Endodermal cell (in vitro differentiated cells): ENCODE results near the gene TIMM17A. TPM values are rescaled to one million over a fixed set of nuclear protein-coding genes. Genes with fewer than 3 reads are reported as not detected.

Experiments
- DNase-seq: peaks from one replicate; pipeline ENCODE4 v3.0.0-alpha.2; 2017
- H3K27ac ChIP-seq: 2 replicates; pipeline ENCODE4 v1.5.1; 2013; ENCODE audit warnings: mild to moderate bottlenecking, low read depth, low read length, moderate library complexity
- H3K27me3 ChIP-seq: 2 replicates; pipeline ENCODE4 v1.6.1; 2013; ENCODE audit warnings: mild to moderate bottlenecking, low read length, moderate library complexity; ENCODE audit not compliant: insufficient read depth, control insufficient read depth, poor library complexity, severe bottlenecking
- H3K36me3 ChIP-seq: 2 replicates; pipeline ENCODE4 v1.7.0; 2013; ENCODE audit warnings: mild to moderate bottlenecking, low read length, moderate library complexity; ENCODE audit not compliant: control insufficient read depth, insufficient read depth
- H3K4me1 ChIP-seq: one replicate; pipeline ENCODE4 v1.7.0; 2013; ENCODE audit warnings: low read length; ENCODE audit not compliant: control insufficient read depth, insufficient read depth
- H3K4me3 ChIP-seq: 2 replicates; pipeline ENCODE4 v1.5.1; 2013; ENCODE audit warnings: mild to moderate bottlenecking, low read length, moderate library complexity
- H3K9ac ChIP-seq: 2 replicates; pipeline ENCODE4 v1.6.1; 2013; ENCODE audit warnings: mild to moderate bottlenecking, low read length, moderate library complexity; ENCODE audit not compliant: poor library complexity, severe bottlenecking; ENCODE audit errors: extremely low read depth
- H3K9me3 ChIP-seq: 2 replicates; pipeline ENCODE4 v1.6.1; 2013; ENCODE audit warnings: mild to moderate bottlenecking, low read length, moderate library complexity; ENCODE audit not compliant: control insufficient read depth
- H3K27ac Mint-ChIP-seq: 2 replicates; pipeline ENCODE4 v1.8.0; 2020; ENCODE audit warnings: mixed read lengths
- H3K27me3 Mint-ChIP-seq: 2 replicates; pipeline ENCODE4 v1.8.0; 2021; ENCODE audit warnings: mild to moderate bottlenecking, mixed read lengths; ENCODE audit not compliant: insufficient read depth
- H3K36me3 Mint-ChIP-seq: 2 replicates; pipeline ENCODE4 v1.8.0; 2020; ENCODE audit warnings: low read depth, mixed read lengths
- H3K4me1 Mint-ChIP-seq: 2 replicates; pipeline ENCODE4 v1.8.0; 2020; ENCODE audit warnings: mixed read lengths
- H3K4me3 Mint-ChIP-seq: 2 replicates; pipeline ENCODE4 v1.8.0; 2020; ENCODE audit warnings: mild to moderate bottlenecking, moderate library complexity, mixed read lengths
- H3K9me3 Mint-ChIP-seq: 2 replicates; pipeline ENCODE4 v1.8.0; 2020; ENCODE audit warnings: mild to moderate bottlenecking, mixed read lengths
- WGBS, 2 experiments: methylation state at CpG; one replicate each; pipeline versions ENCODE4 v1.1.5 to v1.1.7; 2013; ENCODE audit warnings: missing lambda C conversion rate in 2 of 2, mixed read lengths in 1 of 2; ENCODE audit not compliant: insufficient coverage in 1 of 2, insufficient read length in 1 of 2; 5-methylcytosine and 5-hydroxymethylcytosine counted together
- total RNA-seq, 2 donors: library from RNA; stranded (reverse); fragmentation: NEBNext Ultra II Directional in 1 of 2; extraction: Animal tissue kit (Norgen Biotek cat#: 25700) in 1 of 2; gene quantifications; 2 replicates in 1 of 2; 3 replicates in 1 of 2; pipeline ENCODE4 v1.2.1, GENCODE V29; 2021
- TF ChIP-seq, protein P1 (sequence below): fragments of 200-600 bp; sonication (generic); conservative IDR thresholded peaks from 2 replicates; pipeline ENCODE4 v1.5.0; 2021; ENCODE audit warnings: antibody characterized with exemption, mild to moderate bottlenecking

Gene TIMM17A
- total RNA-seq, 2 donors from 2014 or later, result 41.7 to 47.4 TPM

DNA sequence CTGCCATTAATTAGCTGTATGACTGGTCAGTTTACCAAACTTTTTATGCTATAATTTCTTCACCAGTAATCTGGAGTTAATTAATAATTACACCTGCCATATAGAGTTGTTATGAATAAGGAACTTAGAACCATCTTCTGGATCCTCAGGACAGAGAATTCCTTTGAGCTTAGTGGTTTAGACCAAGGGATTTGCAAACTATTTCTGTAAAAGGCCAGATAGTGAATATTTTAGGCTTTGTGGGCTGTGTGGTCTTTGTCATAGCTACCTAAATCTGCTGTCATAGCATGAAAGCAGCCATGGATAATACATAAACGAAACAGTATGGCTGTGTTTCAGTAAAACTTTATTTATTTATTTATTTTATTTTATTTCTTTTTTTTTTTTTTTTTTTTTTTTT is 9.0 kb downstream of the TIMM17A start:
- Histone ChIP-seq H3K36me3 (peaks cover 83% of the 10 kb centered on the region), H3K27me3 (no peaks in the 10 kb centered on the region), H3K27ac (no peak overlapping the region), H3K9me3 (no peaks in the 10 kb centered on the region), H3K4me1 (no peaks in the 10 kb centered on the region), H3K4me3 (no peak overlapping the region), H3K9ac (no peak overlapping the region)
- TF ChIP-seq, protein P1, sequence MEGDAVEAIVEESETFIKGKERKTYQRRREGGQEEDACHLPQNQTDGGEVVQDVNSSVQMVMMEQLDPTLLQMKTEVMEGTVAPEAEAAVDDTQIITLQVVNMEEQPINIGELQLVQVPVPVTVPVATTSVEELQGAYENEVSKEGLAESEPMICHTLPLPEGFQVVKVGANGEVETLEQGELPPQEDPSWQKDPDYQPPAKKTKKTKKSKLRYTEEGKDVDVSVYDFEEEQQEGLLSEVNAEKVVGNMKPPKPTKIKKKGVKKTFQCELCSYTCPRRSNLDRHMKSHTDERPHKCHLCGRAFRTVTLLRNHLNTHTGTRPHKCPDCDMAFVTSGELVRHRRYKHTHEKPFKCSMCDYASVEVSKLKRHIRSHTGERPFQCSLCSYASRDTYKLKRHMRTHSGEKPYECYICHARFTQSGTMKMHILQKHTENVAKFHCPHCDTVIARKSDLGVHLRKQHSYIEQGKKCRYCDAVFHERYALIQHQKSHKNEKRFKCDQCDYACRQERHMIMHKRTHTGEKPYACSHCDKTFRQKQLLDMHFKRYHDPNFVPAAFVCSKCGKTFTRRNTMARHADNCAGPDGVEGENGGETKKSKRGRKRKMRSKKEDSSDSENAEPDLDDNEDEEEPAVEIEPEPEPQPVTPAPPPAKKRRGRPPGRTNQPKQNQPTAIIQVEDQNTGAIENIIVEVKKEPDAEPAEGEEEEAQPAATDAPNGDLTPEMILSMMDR, result no peak
- Mint-ChIP-seq H3K27me3 (no peaks in the 10 kb centered on the region), H3K27ac (no peak overlapping the region), H3K36me3 (peaks cover 70% of the 10 kb centered on the region), H3K9me3 (no peaks in the 10 kb centered on the region), H3K4me3 (no peak overlapping the region), H3K4me1 (no peaks in the 10 kb centered on the region)
- no CpG with 5 or more reads among the region's 1 CpG for WGBS, 2 experiments
- no peak for DNase-seq

DNA sequence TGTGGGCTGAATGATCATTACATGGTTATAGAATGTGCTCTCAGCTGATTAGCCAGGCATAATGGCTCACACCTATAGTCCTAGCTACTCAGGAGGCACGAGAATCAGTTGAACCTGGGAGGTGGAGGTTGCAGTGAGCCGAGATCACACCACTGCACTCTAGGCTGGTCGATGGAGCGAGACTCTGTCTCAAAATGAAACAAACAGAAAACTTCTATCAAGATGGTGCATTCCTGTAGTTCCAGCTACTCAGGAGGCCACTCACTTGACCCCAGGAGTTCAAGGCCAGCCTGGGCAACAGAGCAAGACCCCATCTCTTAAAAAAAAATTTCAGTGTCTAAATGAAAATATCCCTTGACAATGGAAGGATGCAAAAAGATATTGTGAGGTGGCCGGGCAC is 10.9 kb downstream of the TIMM17A start:
- H3K9me3 Mint-ChIP-seq, result no peaks in the 10 kb centered on the region
- 60 to 98% methylated on average over 1 to 5 of the region's 5 CpGs for WGBS, 2 experiments
- H3K36me3 Mint-ChIP-seq, result peaks cover 78% of the 10 kb centered on the region

DNA sequence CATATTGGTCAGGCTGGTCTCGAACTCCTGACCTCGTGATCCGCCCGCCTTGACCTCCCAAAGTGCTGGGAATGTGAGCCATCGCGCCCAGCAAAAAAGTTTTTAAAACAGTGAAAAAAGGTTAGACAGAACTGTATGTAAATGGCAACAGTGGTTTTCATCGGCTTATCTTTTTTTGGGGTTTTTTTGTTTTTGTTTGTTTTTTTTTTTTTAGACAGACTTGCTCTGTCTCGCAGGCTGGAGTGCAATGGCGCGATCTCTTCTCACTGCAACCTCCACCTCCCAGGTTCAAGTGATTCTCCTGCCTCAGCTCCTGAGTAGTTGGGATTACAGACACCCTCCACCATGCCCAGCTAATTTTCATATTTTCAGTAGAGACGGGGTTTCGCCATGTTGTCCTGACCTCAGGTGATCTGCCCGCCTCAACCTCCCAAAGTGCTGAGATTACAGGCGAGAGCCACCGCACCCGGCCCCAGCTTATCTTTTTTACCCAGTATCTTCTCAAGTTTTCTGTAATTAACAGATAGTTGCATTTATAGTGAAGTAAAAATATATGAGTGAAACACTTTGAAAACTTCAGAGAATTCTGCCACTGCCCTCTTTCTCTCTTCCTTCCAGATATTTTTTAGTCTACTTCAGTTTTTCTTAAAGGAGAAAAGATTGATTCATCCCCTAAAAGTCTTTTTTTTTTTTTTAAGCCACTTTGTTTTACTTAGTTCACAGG is 13.1 kb downstream of the TIMM17A start:
- no peak overlapping the region for H3K4me3 ChIP-seq
- TF ChIP-seq, protein P1, result no peak
- H3K36me3 ChIP-seq, result peaks cover 69% of the 10 kb centered on the region
- no peaks in the 10 kb centered on the region for H3K9me3 ChIP-seq
- no peaks in the 10 kb centered on the region for H3K4me1 ChIP-seq
- H3K4me1 Mint-ChIP-seq, result no peaks in the 10 kb centered on the region
- no peak overlapping the region for H3K9ac ChIP-seq
- peaks cover 63% of the 10 kb centered on the region for H3K36me3 Mint-ChIP-seq
- H3K27ac ChIP-seq, result no peak overlapping the region
- no peaks in the 10 kb centered on the region for H3K27me3 ChIP-seq
- H3K27me3 Mint-ChIP-seq, result no peaks in the 10 kb centered on the region
- 93 to 94% methylated on average over 14 to 16 of the region's 16 CpGs for WGBS, 2 experiments
- no peak overlapping the region for H3K4me3 Mint-ChIP-seq
- no peaks in the 10 kb centered on the region for H3K9me3 Mint-ChIP-seq
- DNase-seq, result no peak
- no peak overlapping the region for H3K27ac Mint-ChIP-seq

More for the DNA sequence above, 10.9 kb downstream of the TIMM17A start:
- H3K27ac ChIP-seq, result no peak overlapping the region
- no peaks in the 10 kb centered on the region for H3K27me3 Mint-ChIP-seq
- H3K9ac ChIP-seq, result no peak overlapping the region
- no peak overlapping the region for H3K27ac Mint-ChIP-seq
- H3K4me3 ChIP-seq, result no peak overlapping the region
- no peaks in the 10 kb centered on the region for H3K9me3 ChIP-seq
- peaks cover 90% of the 10 kb centered on the region for H3K36me3 ChIP-seq
- no peaks in the 10 kb centered on the region for H3K27me3 ChIP-seq
- TF ChIP-seq, protein P1, result no peak
- H3K4me1 Mint-ChIP-seq, result no peaks in the 10 kb centered on the region
- H3K4me1 ChIP-seq, result no peaks in the 10 kb centered on the region
- no peak for DNase-seq
- H3K4me3 Mint-ChIP-seq, result no peak overlapping the region
